BE2C (cell line): ENCODE measurements around the gene DPPA3.

ENCODE experiments used
- DNase-seq: peaks from one replicate; pipeline ENCODE4 v3.0.0-alpha.2; 2020
- H3K27me3 ChIP-seq: fragments of 250-450 bp; sonication (Bioruptor Pico); 2 replicates; pipeline ENCODE4 v1.5.1; 2020; ENCODE audit warnings: mild to moderate bottlenecking
- H3K36me3 ChIP-seq: fragments of 250-450 bp; sonication (Bioruptor Pico); 2 replicates; pipeline ENCODE4 v1.5.1; 2020; ENCODE audit warnings: mild to moderate bottlenecking
- H3K4me1 ChIP-seq: fragments of 250-450 bp; sonication (Bioruptor Pico); 2 replicates; pipeline ENCODE4 v1.5.1; 2020
- H3K4me3 ChIP-seq: 2 replicates; pipeline ENCODE4 v1.5.1; 2011; ENCODE audit warnings: low read depth, low read length
- H3K9me3 ChIP-seq: fragments of 250-450 bp; sonication (Bioruptor Pico); 2 replicates; pipeline ENCODE4 v1.5.1; 2020
- TF ChIP-seq, protein P1 (sequence below): IDR thresholded peaks from 2 replicates; pipeline ENCODE4 v1.5.1; 2012; ENCODE audit warnings: mild to moderate bottlenecking, low read depth, low read length

The DPPA3 gene

GRCh38 chr12:7678744-7679143 lies 32.5 kb upstream of the DPPA3 start:
- TF ChIP-seq, protein P1, sequence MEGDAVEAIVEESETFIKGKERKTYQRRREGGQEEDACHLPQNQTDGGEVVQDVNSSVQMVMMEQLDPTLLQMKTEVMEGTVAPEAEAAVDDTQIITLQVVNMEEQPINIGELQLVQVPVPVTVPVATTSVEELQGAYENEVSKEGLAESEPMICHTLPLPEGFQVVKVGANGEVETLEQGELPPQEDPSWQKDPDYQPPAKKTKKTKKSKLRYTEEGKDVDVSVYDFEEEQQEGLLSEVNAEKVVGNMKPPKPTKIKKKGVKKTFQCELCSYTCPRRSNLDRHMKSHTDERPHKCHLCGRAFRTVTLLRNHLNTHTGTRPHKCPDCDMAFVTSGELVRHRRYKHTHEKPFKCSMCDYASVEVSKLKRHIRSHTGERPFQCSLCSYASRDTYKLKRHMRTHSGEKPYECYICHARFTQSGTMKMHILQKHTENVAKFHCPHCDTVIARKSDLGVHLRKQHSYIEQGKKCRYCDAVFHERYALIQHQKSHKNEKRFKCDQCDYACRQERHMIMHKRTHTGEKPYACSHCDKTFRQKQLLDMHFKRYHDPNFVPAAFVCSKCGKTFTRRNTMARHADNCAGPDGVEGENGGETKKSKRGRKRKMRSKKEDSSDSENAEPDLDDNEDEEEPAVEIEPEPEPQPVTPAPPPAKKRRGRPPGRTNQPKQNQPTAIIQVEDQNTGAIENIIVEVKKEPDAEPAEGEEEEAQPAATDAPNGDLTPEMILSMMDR = no peak
- no peaks in the 10 kb centered on the region for H3K4me1 ChIP-seq
- H3K27me3 ChIP-seq = peaks cover 7% of the 10 kb centered on the region; the same call in 1 of the 2 replicates
- H3K36me3 ChIP-seq = no peaks in the 10 kb centered on the region
- H3K9me3 ChIP-seq = no peaks in the 10 kb centered on the region
- H3K4me3 ChIP-seq = no peak overlapping the region
- DNase-seq = no peak

DNA sequence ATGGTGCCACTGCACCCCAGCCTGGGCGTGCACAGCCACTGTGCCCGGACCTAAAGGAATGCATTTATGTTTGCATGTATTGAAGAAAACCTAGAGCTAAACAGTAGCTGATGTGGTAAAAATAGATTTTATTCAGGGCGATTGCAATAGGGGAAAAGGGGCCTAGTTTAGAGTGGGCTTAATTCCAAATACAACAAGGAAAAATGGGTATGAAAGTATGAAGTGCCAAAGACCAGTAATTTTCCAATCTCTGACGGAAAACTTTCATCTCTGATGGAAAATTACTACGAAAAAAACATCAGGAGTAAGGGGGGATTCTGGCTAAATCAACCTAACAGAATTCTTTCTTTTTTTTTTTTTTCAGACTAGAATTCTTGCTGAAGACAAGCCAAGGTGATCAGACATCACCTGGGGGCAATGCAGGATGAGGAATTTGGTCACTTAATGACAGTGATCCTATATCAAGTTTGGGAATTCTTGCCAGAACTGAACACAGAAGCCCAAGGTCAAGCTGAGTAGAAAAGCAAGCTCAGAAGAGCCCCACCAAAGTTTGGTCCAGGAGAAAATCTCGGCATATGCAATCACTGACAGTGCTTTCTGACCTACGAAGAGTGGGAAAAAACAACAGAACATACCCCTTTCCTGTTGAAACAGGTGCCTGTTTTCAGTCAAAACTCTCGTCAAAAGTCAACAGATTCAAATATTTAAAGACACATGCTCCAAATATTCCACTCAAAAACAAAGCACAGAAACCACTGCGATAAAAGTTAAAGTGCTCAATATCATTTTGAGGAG lies 31.8 kb upstream of the DPPA3 start:
- no peaks in the 10 kb centered on the region for H3K36me3 ChIP-seq
- H3K9me3 ChIP-seq = no peaks in the 10 kb centered on the region
- no peak overlapping the region for H3K4me3 ChIP-seq
- no peak for DNase-seq
- no peaks in the 10 kb centered on the region for H3K4me1 ChIP-seq
- peaks cover 7% of the 10 kb centered on the region; the same call in 1 of the 2 replicates for H3K27me3 ChIP-seq
- TF ChIP-seq, protein P1 = no peak

- H3K36me3 ChIP-seq = no peaks in the 10 kb centered on the region
- H3K9me3 ChIP-seq = no peaks in the 10 kb centered on the region
- TF ChIP-seq, protein P1 = no peak
- no peak overlapping the region for H3K4me3 ChIP-seq
- H3K27me3 ChIP-seq = peaks cover 4% of the 10 kb centered on the region; the same call in 1 of the 2 replicates
- no peaks in the 10 kb centered on the region for H3K4me1 ChIP-seq
- no peak for DNase-seq
Observed at GRCh38 chr12:7681535-7681934, 29.7 kb upstream of the DPPA3 start.

DNA sequence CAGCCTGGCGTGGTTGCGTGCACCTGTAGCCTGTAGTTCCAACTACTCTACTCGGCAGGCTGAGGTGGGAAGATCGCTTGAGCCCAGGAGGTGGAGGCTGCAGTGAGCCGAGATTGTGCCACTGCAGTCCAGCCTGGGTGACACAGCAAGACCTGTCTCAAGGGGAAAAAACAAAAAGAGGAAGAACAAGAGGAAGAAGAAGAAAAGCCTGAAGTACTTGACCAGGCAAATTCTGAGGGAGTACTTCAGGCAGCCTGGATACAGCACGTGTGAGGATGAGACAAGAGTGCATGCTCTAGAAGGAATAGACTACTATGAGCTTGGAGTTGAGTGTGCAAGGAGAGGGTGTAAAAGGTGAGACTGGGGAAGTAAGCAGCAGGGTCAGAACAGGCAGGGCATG lies 17.4 kb upstream of the DPPA3 start:
- no peaks in the 10 kb centered on the region for H3K36me3 ChIP-seq
- no peak for DNase-seq
- no peaks in the 10 kb centered on the region for H3K4me1 ChIP-seq
- H3K27me3 ChIP-seq = no peaks in the 10 kb centered on the region
- no peaks in the 10 kb centered on the region for H3K9me3 ChIP-seq
- H3K4me3 ChIP-seq = no peak overlapping the region
- TF ChIP-seq, protein P1 = no peak

GRCh38 chr12:7694556-7695236 lies 16.5 kb upstream of the DPPA3 start:
- TF ChIP-seq, protein P1 = no peak

DNA sequence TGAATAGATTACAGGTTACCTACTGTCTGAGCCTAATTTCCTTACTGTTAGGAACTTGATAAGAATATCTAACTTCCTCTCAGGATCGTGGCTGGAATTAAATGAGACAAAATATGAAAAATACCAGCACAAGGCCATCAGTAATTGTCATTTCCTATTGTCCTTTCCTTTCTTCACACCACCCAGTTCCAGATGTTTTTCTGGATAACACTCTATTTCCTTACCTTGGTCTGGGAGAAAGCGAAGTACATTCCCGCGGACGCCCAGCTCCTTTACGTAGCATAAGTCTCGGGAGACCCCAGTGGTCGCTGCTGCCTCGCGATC lies 16.0 kb upstream of the DPPA3 start:
- H3K4me1 ChIP-seq = no peaks in the 10 kb centered on the region
- no peaks in the 10 kb centered on the region for H3K9me3 ChIP-seq
- DNase-seq = no peak
- no peaks in the 10 kb centered on the region for H3K27me3 ChIP-seq
- H3K4me3 ChIP-seq = no peak overlapping the region
- TF ChIP-seq, protein P1 = no peak
- no peaks in the 10 kb centered on the region for H3K36me3 ChIP-seq

More at GRCh38 chr12:7694556-7695236, 16.5 kb upstream of the DPPA3 start:
- H3K4me1 ChIP-seq = no peaks in the 10 kb centered on the region
- DNase-seq = no peak
- no peak overlapping the region for H3K4me3 ChIP-seq
- no peaks in the 10 kb centered on the region for H3K36me3 ChIP-seq
- H3K27me3 ChIP-seq = no peaks in the 10 kb centered on the region
- no peaks in the 10 kb centered on the region for H3K9me3 ChIP-seq
